Activated CD8-positive, alpha-beta memory T cell treated with anti-CD3 and anti-CD28 coated beads for 36 hours (primary cell): ENCODE data around the gene OLFM3. TPM values are rescaled to one million over a fixed set of nuclear protein-coding genes. Genes with fewer than 3 reads are reported as not detected.

Experiments
- CTCF ChIA-PET: fragments of 350-600 bp; sonication (Branson Sonifier 250); formaldehyde crosslinking; loops from one replicate; lab custom pipeline; 2021; ENCODE audit warnings: antibody characterized with exemption; lab: Charles Lee
- POLR2A ChIA-PET: fragments of 350-600 bp; sonication (Branson Sonifier 250); formaldehyde crosslinking; loops from one replicate; lab custom pipeline; 2021; ENCODE audit warnings: antibody characterized with exemption; lab: Charles Lee
- total RNA-seq, 2 experiments: library from RNA; stranded (reverse); gene quantifications; one replicate each; pipeline ENCODE4 v1.2.3, GENCODE V29; 2021

The OLFM3 gene
- total RNA-seq, 2 experiments from 2014 or later = not detected

DNA sequence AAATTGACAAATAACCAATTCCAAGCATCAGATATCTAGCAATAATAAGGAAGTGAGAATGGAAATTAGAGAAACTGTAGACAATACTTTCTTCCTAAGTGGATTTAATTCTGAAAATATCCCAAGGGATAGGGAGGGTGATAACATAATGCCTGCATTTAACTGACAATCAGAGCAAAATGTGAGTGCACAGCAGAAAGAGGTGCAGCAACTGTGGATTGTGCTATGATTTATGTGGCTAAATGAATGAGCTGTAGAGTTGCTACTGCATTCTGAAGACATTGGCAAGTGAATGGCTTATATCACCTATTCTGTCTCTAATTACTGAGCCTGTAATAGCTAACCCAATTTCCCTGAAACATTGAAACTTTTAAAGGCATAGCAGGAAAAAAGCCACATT is 39.0 kb downstream of the OLFM3 start:
- CTCF ChIA-PET = no interaction called here
- POLR2A ChIA-PET = no interaction called here

GRCh38 chr1:101953623-101954022 is 43.1 kb downstream of the OLFM3 start:
- ChIA-PET CTCF (no interaction called here), POLR2A (no interaction called here)

- POLR2A ChIA-PET = no interaction called here
- CTCF ChIA-PET = no interaction called here
These were observed 50.8 kb downstream of the OLFM3 start for GRCh38 chr1:101945884-101946283.

GRCh38 chr1:101943237-101943636 is 53.5 kb downstream of the OLFM3 start:
- CTCF ChIA-PET = no interaction called here
- POLR2A ChIA-PET = no interaction called here

DNA sequence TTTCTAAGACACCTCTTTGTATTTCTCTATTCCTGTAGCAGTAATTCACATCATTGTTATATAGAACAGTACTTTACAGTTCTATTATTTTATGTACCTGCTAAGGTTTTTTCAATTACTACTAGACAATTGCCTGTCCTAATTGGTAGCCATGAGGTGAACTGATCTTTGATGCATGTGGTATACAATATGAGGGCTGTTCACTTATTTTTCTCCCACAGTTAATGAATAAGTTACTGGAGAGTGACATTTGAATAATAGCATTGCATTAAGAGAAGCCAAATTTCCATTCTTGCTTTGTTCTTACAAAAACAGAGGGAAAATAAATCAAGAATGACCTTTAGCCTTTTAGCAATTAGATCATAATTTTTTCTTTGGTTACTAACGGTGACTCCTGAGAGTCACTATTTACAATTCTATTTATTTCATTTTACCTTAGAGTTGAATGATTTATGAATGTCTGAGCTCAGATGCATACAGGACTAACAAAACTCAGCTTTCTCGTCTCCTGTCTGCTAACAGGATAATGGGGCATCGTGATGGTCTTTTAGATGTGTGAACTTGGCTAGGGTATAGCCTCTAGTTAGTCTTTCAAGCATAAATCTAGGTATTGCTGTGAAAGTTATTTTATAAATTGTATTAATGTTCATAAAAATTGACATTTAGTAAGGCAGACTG is 54.1 kb downstream of the OLFM3 start:
- ChIA-PET CTCF (no interaction called here), POLR2A (no interaction called here)

- ChIA-PET CTCF (no interaction called here), POLR2A (no interaction called here)
These were observed 58.0 kb downstream of the OLFM3 start for GRCh38 chr1:101938681-101939080.

DNA sequence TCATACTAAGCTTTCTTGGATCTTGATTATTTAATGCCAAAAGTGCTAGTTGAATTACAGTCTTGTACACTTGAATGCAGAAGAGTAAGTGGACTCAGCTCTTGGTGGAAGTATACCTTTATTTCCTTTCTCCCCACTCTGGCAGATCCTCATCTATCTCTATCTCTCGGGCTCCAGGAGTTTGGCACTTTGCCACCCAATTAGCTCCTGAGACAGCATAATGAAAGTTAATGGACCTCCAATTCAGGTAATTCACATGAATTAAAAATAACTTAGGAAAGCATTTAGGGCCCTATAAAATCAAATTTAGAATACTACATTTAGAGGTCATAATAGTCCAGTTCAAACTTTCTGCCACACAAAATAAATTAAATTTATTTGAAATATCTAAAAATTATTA is 67.4 kb downstream of the OLFM3 start:
- POLR2A ChIA-PET = no interaction called here

DNA sequence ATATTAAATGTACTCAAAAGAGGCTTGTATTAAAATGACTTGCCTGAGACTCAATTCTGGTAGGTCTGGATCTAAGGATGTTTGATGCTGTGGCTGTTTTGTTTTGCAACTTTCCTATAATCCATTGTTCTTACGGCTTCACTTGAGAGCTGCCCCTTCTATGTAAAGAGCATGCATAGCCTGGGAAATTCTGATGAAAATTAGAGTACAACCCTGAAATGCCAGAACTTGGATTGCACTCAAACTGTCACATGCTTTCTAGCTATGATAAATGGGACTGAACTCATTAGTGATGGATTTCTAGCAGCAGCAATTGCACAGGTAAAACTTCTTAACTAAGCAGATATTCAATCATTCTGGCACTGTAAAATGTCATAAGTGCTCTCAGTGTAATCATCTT is 67.9 kb downstream of the OLFM3 start:
- CTCF ChIA-PET = no interaction called here
- POLR2A ChIA-PET = no interaction called here

More for the DNA sequence above, 67.4 kb downstream of the OLFM3 start:
- CTCF ChIA-PET = no interaction called here

DNA sequence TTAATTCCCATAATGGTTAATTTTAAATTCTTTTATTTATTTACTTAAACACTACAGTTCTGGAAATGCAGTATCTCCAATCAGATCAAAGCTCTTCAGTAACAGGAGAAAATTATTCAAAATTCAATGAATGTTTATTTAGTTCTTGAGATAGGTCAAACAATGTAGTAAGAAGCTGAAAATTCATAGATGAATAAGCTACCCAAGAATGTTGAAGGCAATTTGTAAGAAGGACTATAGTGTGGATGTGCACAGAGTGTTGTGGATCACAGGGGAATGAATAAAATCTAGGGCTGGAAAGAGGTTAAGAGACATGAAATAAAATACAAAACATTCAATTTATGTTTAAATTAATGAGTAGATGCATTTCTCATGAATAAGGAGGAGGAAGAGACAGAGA is 72.0 kb downstream of the OLFM3 start:
- CTCF ChIA-PET = no interaction called here
- POLR2A ChIA-PET = no interaction called here

- ChIA-PET CTCF (no interaction called here), POLR2A (no interaction called here)
These were observed 76.1 kb downstream of the OLFM3 start for GRCh38 chr1:101920577-101920976.

DNA sequence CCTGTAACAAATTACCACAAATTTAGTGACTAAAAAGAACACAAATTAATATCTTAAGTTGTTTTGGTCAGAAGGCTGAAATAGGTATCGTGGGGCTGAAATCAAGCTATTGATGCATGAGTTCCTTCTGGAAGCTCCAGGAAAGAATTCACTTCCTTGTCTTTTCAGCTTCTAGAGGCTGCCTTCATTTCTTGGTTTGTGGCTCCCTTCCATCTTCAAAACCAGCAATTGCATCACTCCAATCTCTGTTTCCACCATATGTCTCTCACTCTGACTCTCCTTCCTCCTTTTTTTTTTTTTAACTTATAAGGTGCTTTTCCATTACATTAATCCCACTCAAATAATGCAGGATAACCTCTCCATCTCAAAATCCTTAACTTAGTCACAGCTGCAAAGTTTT is 78.4 kb downstream of the OLFM3 start:
- CTCF ChIA-PET = no interaction called here
- POLR2A ChIA-PET = no interaction called here

- ChIA-PET POLR2A (no interaction called here), CTCF (no interaction called here)
These were observed 81.1 kb downstream of the OLFM3 start for GRCh38 chr1:101915597-101915996.

- ChIA-PET CTCF (no interaction called here), POLR2A (no interaction called here)
These were observed 82.1 kb downstream of the OLFM3 start for GRCh38 chr1:101914473-101915242.

DNA sequence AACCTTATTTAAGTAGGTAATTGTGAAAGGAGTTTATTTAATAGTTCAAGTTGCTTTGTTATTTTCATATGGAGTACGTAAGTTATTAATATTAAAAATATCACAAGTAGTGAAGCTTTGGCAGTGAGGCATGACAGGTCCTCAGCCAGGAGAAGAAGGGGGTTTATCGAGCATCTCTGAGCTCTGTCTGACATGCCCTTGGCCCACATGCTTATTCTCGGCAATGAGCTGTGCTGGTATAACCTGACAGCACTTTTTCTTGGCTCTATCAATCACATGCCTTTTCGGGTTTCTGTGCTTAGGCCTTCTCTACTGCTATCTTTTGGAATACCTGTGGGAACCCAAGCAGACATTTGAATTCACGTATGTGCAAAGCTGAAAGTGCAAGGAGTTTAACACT is 84.8 kb downstream of the OLFM3 start:
- ChIA-PET POLR2A (no interaction called here), CTCF (no interaction called here)

GRCh38 chr1:101908980-101909379 is 87.7 kb downstream of the OLFM3 start:
- ChIA-PET POLR2A (no interaction called here), CTCF (no interaction called here)

- ChIA-PET CTCF (no interaction called here), POLR2A (no interaction called here)
These were observed 89.5 kb downstream of the OLFM3 start for GRCh38 chr1:101907264-101907663.

GRCh38 chr1:101905283-101905835 is 91.4 kb downstream of the OLFM3 start:
- CTCF ChIA-PET = no interaction called here
- POLR2A ChIA-PET = no interaction called here

- CTCF ChIA-PET = no interaction called here
- POLR2A ChIA-PET = no interaction called here
These were observed 94.5 kb downstream of the OLFM3 start for GRCh38 chr1:101902199-101902598.

GRCh38 chr1:101898137-101898536 is 98.6 kb downstream of the OLFM3 start:
- ChIA-PET CTCF (no interaction called here), POLR2A (no interaction called here)

DNA sequence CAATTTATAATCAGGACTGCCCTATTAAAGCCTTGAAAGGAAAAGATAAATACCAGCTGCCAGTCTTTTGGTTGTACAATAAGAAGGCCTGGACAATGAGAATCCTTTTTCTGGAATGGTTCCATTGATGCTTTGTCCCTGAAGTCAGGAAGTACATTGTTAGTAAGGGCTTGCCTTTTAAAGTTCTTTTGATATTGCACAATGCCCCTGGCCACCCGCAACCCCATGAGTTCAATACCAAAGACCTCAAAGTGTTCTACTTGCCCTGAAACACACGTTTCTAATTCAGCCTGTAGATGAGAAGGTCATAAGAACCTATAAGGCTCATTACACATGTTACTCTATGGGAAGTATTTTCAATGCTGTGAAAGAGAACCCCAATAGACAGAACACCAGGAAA is 112.1 kb downstream of the OLFM3 start:
- CTCF ChIA-PET = no interaction called here
- POLR2A ChIA-PET = no interaction called here

- ChIA-PET CTCF (no interaction called here), POLR2A (no interaction called here)
These were observed 120.8 kb downstream of the OLFM3 start for GRCh38 chr1:101875891-101876290.
